H9 (cell line): ENCODE data around the gene BZW1. TPM values are rescaled to one million over a fixed set of nuclear protein-coding genes. Genes with fewer than 3 reads are reported as not detected.

Source experiments
- DNase-seq: peaks from one replicate; pipeline ENCODE4 v3.0.0-alpha.2; 2017
- H2AFZ ChIP-seq: one replicate; pipeline ENCODE4 v1.6.1; 2013; ENCODE audit warnings: mild to moderate bottlenecking, low read length, control low read depth, moderate library complexity
- H2AK5ac ChIP-seq: 2 replicates; pipeline ENCODE4 v1.6.1; 2013; ENCODE audit warnings: low read length, control low read depth, mixed read lengths; ENCODE audit not compliant: insufficient read length
- H2BK120ac ChIP-seq: one replicate; pipeline ENCODE4 v1.6.1; 2013; ENCODE audit warnings: low read depth, mild to moderate bottlenecking, low read length, control low read depth, inconsistent platforms; ENCODE audit not compliant: poor library complexity, severe bottlenecking
- H2BK12ac ChIP-seq: 2 replicates; pipeline ENCODE4 v1.6.1; 2013; ENCODE audit warnings: low read length, control low read depth, mixed read lengths, low read depth; ENCODE audit not compliant: insufficient read length
- H2BK15ac ChIP-seq: 2 replicates; pipeline ENCODE4 v1.6.1; 2013; ENCODE audit warnings: low read depth, low read length, control low read depth
- H2BK20ac ChIP-seq: one replicate; pipeline ENCODE4 v1.6.1; 2013; ENCODE audit warnings: low read depth, mild to moderate bottlenecking, low read length, control low read depth, inconsistent platforms; ENCODE audit not compliant: poor library complexity, severe bottlenecking
- H2BK5ac ChIP-seq: 2 replicates; pipeline ENCODE4 v1.6.1; 2013; ENCODE audit warnings: low read length, control low read depth, mixed read lengths; ENCODE audit not compliant: insufficient read length
- H3K14ac ChIP-seq: 2 replicates; pipeline ENCODE4 v1.6.1; 2013; ENCODE audit warnings: low read length, control low read depth; ENCODE audit not compliant: insufficient read depth
- H3K18ac ChIP-seq: 2 replicates; pipeline ENCODE4 v1.6.1; 2013; ENCODE audit warnings: low read depth, mild to moderate bottlenecking, mixed read lengths, low read length, control low read depth; ENCODE audit not compliant: insufficient read length
- H3K23ac ChIP-seq: 2 replicates; pipeline ENCODE4 v1.6.1; 2013; ENCODE audit warnings: low read length, control low read depth, mixed read lengths, low read depth; ENCODE audit not compliant: insufficient read length
- H3K23me2 ChIP-seq: 2 replicates; pipeline ENCODE4 v1.6.1; 2013; ENCODE audit warnings: low read depth, mild to moderate bottlenecking, mixed read lengths, low read length, control low read depth; ENCODE audit not compliant: insufficient read length, poor library complexity, severe bottlenecking
- H3K27ac ChIP-seq: 2 replicates; pipeline ENCODE4 v1.5.1; 2013; ENCODE audit warnings: low read length, control low read depth, mixed read lengths, low read depth; ENCODE audit not compliant: insufficient read length
- H3K27me3 ChIP-seq: 2 replicates; pipeline ENCODE4 v1.6.1; 2013; ENCODE audit warnings: low read length, control low read depth, inconsistent platforms; ENCODE audit not compliant: insufficient read depth
- H3K4ac ChIP-seq: 2 replicates; pipeline ENCODE4 v1.6.1; 2013; ENCODE audit warnings: low read depth, mild to moderate bottlenecking, control low read depth, inconsistent platforms, low read length, moderate library complexity
- H3K4me1 ChIP-seq: 2 replicates; pipeline ENCODE4 v1.6.1; 2013; ENCODE audit warnings: low read length, control low read depth, inconsistent platforms; ENCODE audit not compliant: insufficient read depth
- H3K4me2 ChIP-seq: 2 replicates; pipeline ENCODE4 v1.6.1; 2013; ENCODE audit warnings: low read length, control low read depth, mixed read lengths; ENCODE audit not compliant: insufficient read length, insufficient read depth
- H3K56ac ChIP-seq: 2 replicates; pipeline ENCODE4 v1.6.1; 2013; ENCODE audit warnings: low read depth, mild to moderate bottlenecking, mixed read lengths, low read length, control low read depth; ENCODE audit not compliant: insufficient read length
- H3K79me1 ChIP-seq: 2 replicates; pipeline ENCODE4 v1.6.1; 2013; ENCODE audit warnings: low read depth, mild to moderate bottlenecking, moderate library complexity, low read length, control low read depth, inconsistent platforms; ENCODE audit not compliant: insufficient read depth, poor library complexity, severe bottlenecking
- H3K79me2 ChIP-seq: 2 replicates; pipeline ENCODE4 v1.6.1; 2013; ENCODE audit warnings: low read length, control low read depth, inconsistent platforms; ENCODE audit not compliant: insufficient read depth
- H3K9ac ChIP-seq: 2 replicates; pipeline ENCODE4 v1.6.1; 2013; ENCODE audit warnings: low read length, control low read depth, mixed read lengths; ENCODE audit not compliant: insufficient read length; ENCODE audit errors: extremely low read depth
- H3K9me3 ChIP-seq: one replicate; pipeline ENCODE4 v1.6.1; 2013; ENCODE audit warnings: low read depth, low read length, inconsistent platforms; ENCODE audit not compliant: control insufficient read depth
- H3T11ph ChIP-seq: one replicate; pipeline ENCODE4 v1.6.1; 2013; ENCODE audit warnings: mild to moderate bottlenecking, low read length, control low read depth, inconsistent platforms
- H4K20me1 ChIP-seq: one replicate; pipeline ENCODE4 v1.6.1; 2013; ENCODE audit not compliant: control insufficient read depth, insufficient read length, insufficient read depth
- H4K5ac ChIP-seq: 2 replicates; pipeline ENCODE4 v1.6.1; 2013; ENCODE audit warnings: low read depth, mild to moderate bottlenecking, mixed read lengths, low read length, control low read depth; ENCODE audit not compliant: insufficient read length
- H4K8ac ChIP-seq: replicated peaks from 2 replicates; pipeline ENCODE4 v1.6.1; 2013; ENCODE audit warnings: low read length, control low read depth, mixed read lengths, low read depth; ENCODE audit not compliant: insufficient read length
- H4K91ac ChIP-seq: 2 replicates; pipeline ENCODE4 v1.6.1; 2013; ENCODE audit warnings: low read depth, mild to moderate bottlenecking, moderate library complexity, mixed read lengths, low read length, control low read depth; ENCODE audit not compliant: insufficient read length
- H3K27ac Mint-ChIP-seq, 3 experiments: 2 replicates in 2 of 3; 3 replicates in 1 of 3; pipeline ENCODE4 v1.8.0; 2020 to 2021; ENCODE audit warnings: mixed read lengths in 3 of 3, mild to moderate bottlenecking in 1 of 3, moderate library complexity in 1 of 3
- H3K27me3 Mint-ChIP-seq: 2 replicates; pipeline ENCODE4 v1.8.0; 2021; ENCODE audit warnings: low read depth, mild to moderate bottlenecking, moderate library complexity, mixed read lengths
- H3K36me3 Mint-ChIP-seq, 3 experiments: 2 replicates in 2 of 3; 3 replicates in 1 of 3; pipeline ENCODE4 v1.8.0; 2020 to 2021; ENCODE audit warnings: low read depth in 3 of 3, mixed read lengths in 3 of 3; ENCODE audit not compliant: insufficient read depth in 1 of 3
- H3K4me1 Mint-ChIP-seq, 2 experiments: 2 replicates each; pipeline ENCODE4 v1.8.0; 2020; ENCODE audit warnings: mixed read lengths in 2 of 2
- H3K4me3 Mint-ChIP-seq, 2 experiments: 2 replicates in 1 of 2; 3 replicates in 1 of 2; pipeline ENCODE4 v1.8.0; 2020 to 2021; ENCODE audit warnings: mild to moderate bottlenecking in 2 of 2, mixed read lengths in 2 of 2, moderate library complexity in 1 of 2
- H3K9me3 Mint-ChIP-seq, 2 experiments: 2 replicates in 1 of 2; 3 replicates in 1 of 2; pipeline ENCODE4 v1.8.0; 2020; ENCODE audit warnings: mild to moderate bottlenecking in 2 of 2, mixed read lengths in 2 of 2, moderate library complexity in 1 of 2
- CTCF ChIP-seq: fragments of 200-600 bp; sonication (generic); conservative IDR thresholded peaks from 3 replicates; pipeline ENCODE4 v1.8.0; 2021; ENCODE audit warnings: antibody characterized with exemption, mild to moderate bottlenecking
- WGBS: extraction: QIAGEN DNeasy Blood & Tissue Kit; methylation state at CpG from one replicate; pipeline ENCODE4 v1.1.7; 2013; ENCODE audit warnings: missing lambda C conversion rate, low lambda C conversion rate, mixed read lengths; ENCODE audit not compliant: insufficient read length; ENCODE audit errors: extremely low coverage; 5-methylcytosine and 5-hydroxymethylcytosine counted together
- total RNA-seq: library from RNA; stranded (reverse); gene quantifications from 2 replicates; pipeline ENCODE4 v1.2.1, GENCODE V29; 2021

BZW1 gene
- total RNA-seq, 1 experiment from 2014 or later, result 370 TPM

DNA sequence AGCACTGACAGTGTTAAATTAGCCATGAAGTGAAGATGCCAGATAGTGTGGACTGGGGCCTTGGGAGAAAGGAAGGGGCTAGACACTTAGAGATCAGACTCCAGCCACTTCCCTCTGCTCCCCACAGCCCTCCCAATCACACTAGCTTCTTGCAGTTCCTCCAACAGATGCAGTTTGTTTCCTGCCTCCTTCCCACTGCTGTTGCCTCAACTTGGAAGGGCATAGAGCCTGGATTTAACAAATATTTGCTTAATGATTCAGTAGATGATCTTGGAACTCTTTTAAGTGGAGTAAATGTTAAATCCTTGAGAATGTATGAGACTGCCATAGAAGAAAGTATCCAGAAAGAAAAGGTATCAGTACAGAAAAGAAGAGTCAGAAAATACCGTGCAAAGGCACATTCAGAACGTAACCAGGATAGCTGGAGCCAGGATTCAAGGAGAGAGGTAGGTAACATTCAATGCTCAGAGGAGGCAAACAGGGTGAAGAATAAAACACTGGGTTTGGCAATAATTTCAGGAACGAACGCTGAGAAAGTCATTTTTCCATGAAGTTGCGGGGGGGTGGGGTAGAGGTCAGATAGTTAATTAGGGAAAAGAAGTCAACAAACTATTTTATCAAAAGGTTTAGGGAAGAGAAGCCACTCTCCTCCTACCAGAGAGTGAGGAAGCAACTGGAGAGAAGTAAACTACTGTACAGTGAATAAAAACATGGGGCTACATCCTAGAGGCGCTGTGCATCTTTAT lies 1.3 kb upstream of the BZW1 start:
- DNase-seq, result no peak
- Mint-ChIP-seq H3K4me3 (peak overlapping the region; percentile 99 to 100), H3K9me3 (no peaks in the 10 kb centered on the region; a peak in 2 of 5 replicates), H3K4me1 (peaks cover 16 to 22% of the 10 kb centered on the region in 2 experiments), H3K27me3 (no peaks in the 10 kb centered on the region; the same call in 1 of the 2 replicates), H3K36me3 (peaks cover 19 to 28% (median 27%) of the 10 kb centered on the region in 3 experiments), H3K27ac (peak overlapping the region; percentile 2 to 10 (median 2); a peak in 2 of 7 replicates)
- Histone ChIP-seq H2BK20ac (no peak overlapping the region), H3K4me2 (peak overlapping the region; percentile 62), H3K9ac (peak overlapping the region; percentile 10), H2BK12ac (no peak overlapping the region), H2BK15ac (no peak overlapping the region), H3K4ac (no peak overlapping the region), H3K56ac (no peak overlapping the region), H3K18ac (no peak overlapping the region), H3K23me2 (peaks cover 5% of the 10 kb centered on the region), H4K5ac (no peak overlapping the region), H3K14ac (no peak overlapping the region), H2AFZ (no peak overlapping the region), H3K23ac (no peak overlapping the region), H4K91ac (no peak overlapping the region), H4K20me1 (no peaks in the 10 kb centered on the region), H3K79me1 (no peaks in the 10 kb centered on the region), H3K9me3 (no peaks in the 10 kb centered on the region), H3K27ac (no peak overlapping the region), H2BK120ac (no peak overlapping the region), H4K8ac (no peak overlapping the region), H3K27me3 (no peaks in the 10 kb centered on the region), H3K4me1 (no peaks in the 10 kb centered on the region), H2AK5ac (no peak overlapping the region), H3K79me2 (peaks cover 22% of the 10 kb centered on the region), H3T11ph (no peak overlapping the region), H2BK5ac (no peak overlapping the region)
- TF ChIP-seq CTCF, result no peak
- no CpG with 5 or more reads among the region's 6 CpGs for WGBS
